Neuronal stem cell (in vitro differentiated cells): ENCODE results near the gene ZRSR2. TPM values are rescaled to one million over a fixed set of nuclear protein-coding genes. Genes with fewer than 3 reads are reported as not detected.
"Not testable (repeated sequence)": the region's sequence is repeated elsewhere in the genome, so short reads cannot be mapped to it uniquely, and the experiment has no call there.

ENCODE experiments used
- DNase-seq: peaks from one replicate; pipeline ENCODE4 v3.0.0-alpha.2; 2013; ENCODE audit warnings: low spot score
- H2AFZ ChIP-seq: one replicate; pipeline ENCODE4 v1.6.1; 2013; ENCODE audit warnings: mild to moderate bottlenecking, low read length, inconsistent platforms
- H2AK5ac ChIP-seq: 2 replicates; pipeline ENCODE4 v1.6.1; 2013; ENCODE audit warnings: low read depth, mild to moderate bottlenecking, inconsistent platforms, low read length, moderate library complexity, mixed read lengths
- H2BK120ac ChIP-seq: 2 replicates; pipeline ENCODE4 v1.6.1; 2013; ENCODE audit warnings: low read depth, mild to moderate bottlenecking, inconsistent platforms, low read length, moderate library complexity, mixed read lengths
- H2BK12ac ChIP-seq: one replicate; pipeline ENCODE4 v1.6.1; 2013; ENCODE audit warnings: low read length, inconsistent platforms
- H2BK15ac ChIP-seq: 2 replicates; pipeline ENCODE4 v1.6.1; 2013; ENCODE audit warnings: mild to moderate bottlenecking, low read length, inconsistent platforms, mixed read lengths
- H2BK5ac ChIP-seq: one replicate; pipeline ENCODE4 v1.6.1; 2013; ENCODE audit warnings: inconsistent platforms, mild to moderate bottlenecking, low read length, moderate library complexity
- H3K14ac ChIP-seq: one replicate; pipeline ENCODE4 v1.6.1; 2013; ENCODE audit warnings: low read length, inconsistent platforms
- H3K18ac ChIP-seq: 2 replicates; pipeline ENCODE4 v1.6.1; 2013; ENCODE audit warnings: low read length, inconsistent platforms
- H3K23ac ChIP-seq: 2 replicates; pipeline ENCODE4 v1.6.1; 2013; ENCODE audit warnings: low read depth, mild to moderate bottlenecking, mixed read lengths, low read length, inconsistent platforms; ENCODE audit not compliant: poor library complexity
- H3K27ac ChIP-seq: replicated peaks from 3 replicates; pipeline ENCODE4 v1.5.1; 2013; ENCODE audit warnings: low read length, inconsistent platforms
- H3K27me3 ChIP-seq, 3 experiments: 2 replicates each; pipeline ENCODE4 v1.6.1; 2013; ENCODE audit warnings: low read length in 3 of 3, mild to moderate bottlenecking in 2 of 3, inconsistent platforms in 1 of 3, low read depth in 1 of 3, mixed read lengths in 1 of 3, moderate library complexity in 1 of 3; ENCODE audit not compliant: control insufficient read depth in 3 of 3, insufficient read depth in 3 of 3
- H3K36me3 ChIP-seq, 2 donors: replicated peaks in 1 of 2; 2 replicates each; pipeline ENCODE4 v1.6.1; 2013; ENCODE audit warnings: low read length in 2 of 2; ENCODE audit not compliant: control insufficient read depth in 2 of 2, insufficient read depth in 2 of 2
- H3K4ac ChIP-seq: 2 replicates; pipeline ENCODE4 v1.6.1; 2013; ENCODE audit warnings: inconsistent platforms, mild to moderate bottlenecking, low read length, moderate library complexity
- H3K4me1 ChIP-seq, 2 donors: 1 replicate in 1 of 2; 2 replicates in 1 of 2; pipeline ENCODE4 v1.6.1; 2013; ENCODE audit warnings: low read length in 2 of 2, low read depth in 1 of 2; ENCODE audit not compliant: control insufficient read depth in 2 of 2, insufficient read depth in 1 of 2
- H3K4me2 ChIP-seq: one replicate; pipeline ENCODE4 v1.6.1; 2013; ENCODE audit warnings: mild to moderate bottlenecking, low read length, inconsistent platforms; ENCODE audit not compliant: insufficient read depth, poor library complexity, severe bottlenecking
- H3K4me3 ChIP-seq, 2 donors: 2 replicates each; pipeline ENCODE4 v1.5.1; 2013; ENCODE audit warnings: low read length in 2 of 2, mild to moderate bottlenecking in 2 of 2, inconsistent platforms in 1 of 2, moderate library complexity in 1 of 2
- H3K79me1 ChIP-seq: one replicate; pipeline ENCODE4 v1.6.1; 2013; ENCODE audit warnings: low read depth, mild to moderate bottlenecking, inconsistent platforms, low read length, moderate library complexity
- H3K9ac ChIP-seq: one replicate; pipeline ENCODE4 v1.6.1; 2013; ENCODE audit warnings: mild to moderate bottlenecking, low read depth, low read length, inconsistent platforms; ENCODE audit not compliant: poor library complexity
- H3K9me3 ChIP-seq, 2 donors: replicated peaks in 1 of 2; 2 replicates each; pipeline versions ENCODE3 to v1.6.1; 2013; ENCODE audit warnings: low read length in 2 of 2, mild to moderate bottlenecking in 2 of 2, inconsistent platforms in 1 of 2, low read depth in 1 of 2, mixed read lengths in 1 of 2, moderate library complexity in 1 of 2; ENCODE audit not compliant: control insufficient read depth in 2 of 2, insufficient read depth in 1 of 2
- H4K8ac ChIP-seq: one replicate; pipeline ENCODE4 v1.6.1; 2013; ENCODE audit warnings: low read depth, mild to moderate bottlenecking, inconsistent platforms, low read length, moderate library complexity
- H4K91ac ChIP-seq: one replicate; pipeline ENCODE4 v1.6.1; 2013; ENCODE audit warnings: low read length, low read depth, mild to moderate bottlenecking, inconsistent platforms; ENCODE audit not compliant: poor library complexity
- WGBS, 2 donors: extraction: QIAGEN DNeasy Blood & Tissue Kit; methylation state at CpG; one replicate each; pipeline ENCODE4 v1.1.7; 2013; ENCODE audit warnings: missing lambda C conversion rate in 2 of 2, mixed read lengths in 1 of 2; ENCODE audit not compliant: insufficient read length in 2 of 2, insufficient replicate concordance in 1 of 2; ENCODE audit errors: extremely low coverage in 2 of 2; 5-methylcytosine and 5-hydroxymethylcytosine counted together
- polyA plus RNA-seq, 2 experiments: library from polyadenylated mRNA; stranded (reverse); fragments of 200-250 nt; gene quantifications; one replicate each; pipeline ENCODE4 v1.2.3, GENCODE V29; 2013

ZRSR2 gene
- polyA plus RNA-seq (2013, experiment 1 of 2) = 10.1 TPM
- 9.7 TPM for polyA plus RNA-seq (2013, experiment 2 of 2)

- Histone ChIP-seq H3K4ac (no peak within 1 kb of the TSS), H3K4me3 (peak within 1 kb of the TSS; percentile 70 to 85), H3K14ac (no peak within 1 kb of the TSS), H2BK5ac (no peak within 1 kb of the TSS), H4K91ac (no peak within 1 kb of the TSS), H2BK120ac (no peak within 1 kb of the TSS), H3K9me3 (no peaks in the 10 kb centered on the region), H3K27ac (no peak within 1 kb of the TSS), H2BK15ac (no peak within 1 kb of the TSS), H3K27me3 (no peaks in the 10 kb centered on the region), H3K36me3 (peaks cover 0 to 30% of the 10 kb centered on the region in 2 donors), H2AK5ac (no peak within 1 kb of the TSS), H3K23ac (peak within 1 kb of the TSS; percentile 73), H2AFZ (peak within 1 kb of the TSS; percentile 98), H3K4me1 (peaks cover 0 to 1% of the 10 kb centered on the region in 2 donors), H3K9ac (peak within 1 kb of the TSS; percentile 86), H4K8ac (no peak within 1 kb of the TSS), H3K79me1 (no peaks in the 10 kb centered on the region), H3K4me2 (peak within 1 kb of the TSS; percentile 66), H3K18ac (peak within 1 kb of the TSS; percentile 76), H2BK12ac (no peak within 1 kb of the TSS)
- peak; percentile 36 for DNase-seq
- WGBS, 2 donors = no CpG with 5 or more reads among the region's 55 CpGs
These were observed at the start of gene ZRSR2 for GRCh38 chrX:15789979-15790768. TSS of gene ZRSR2 (plus strand) at chrX:15790484. CDS start at chrX:15790496, 12 bp downstream.

- no peaks in the 10 kb centered on the region for H3K36me3 ChIP-seq
- no peak overlapping the region for H3K4ac ChIP-seq
- H3K79me1 ChIP-seq = no peaks in the 10 kb centered on the region
- no peak overlapping the region for H2AFZ ChIP-seq
- H2BK120ac ChIP-seq = no peak overlapping the region
- H3K27ac ChIP-seq = no peak overlapping the region
- no peak overlapping the region for H3K4me2 ChIP-seq
- H2AK5ac ChIP-seq = no peak overlapping the region
- H2BK5ac ChIP-seq = no peak overlapping the region
- H4K8ac ChIP-seq = no peak overlapping the region
- H3K9ac ChIP-seq = no peak overlapping the region
- H2BK15ac ChIP-seq = no peak overlapping the region
- no peak overlapping the region for H2BK12ac ChIP-seq
- no peak overlapping the region for H3K18ac ChIP-seq
- WGBS, 2 donors = no CpG with 5 or more reads among the region's 9 CpGs
- H3K27me3 ChIP-seq = peaks cover 0 to 9% (median 0%) of the 10 kb centered on the region in 3 experiments
- no peak overlapping the region for H3K4me3 ChIP-seq
- H3K23ac ChIP-seq = no peak overlapping the region
- no peak overlapping the region for H4K91ac ChIP-seq
- DNase-seq = no peak
- H3K14ac ChIP-seq = no peak overlapping the region
- peaks cover 0 to 2% of the 10 kb centered on the region in 2 donors for H3K4me1 ChIP-seq
- no peaks in the 10 kb centered on the region for H3K9me3 ChIP-seq
These were observed 46.0 kb upstream of the ZRSR2 start for GRCh38 chrX:15744181-15744867.

GRCh38 chrX:15745179-15745578, 45.1 kb upstream of the ZRSR2 start:
- no peak for DNase-seq
- Histone ChIP-seq H2AK5ac (no peak overlapping the region), H3K23ac (no peak overlapping the region), H4K91ac (no peak overlapping the region), H3K18ac (no peak overlapping the region), H3K36me3 (no peaks in the 10 kb centered on the region), H2AFZ (no peak overlapping the region), H3K27me3 (peaks cover 0 to 5% (median 0%) of the 10 kb centered on the region in 3 experiments), H3K14ac (no peak overlapping the region), H3K9me3 (no peaks in the 10 kb centered on the region), H3K4me1 (peaks cover 0 to 2% of the 10 kb centered on the region in 2 donors), H3K4me2 (no peak overlapping the region), H3K4ac (no peak overlapping the region), H2BK12ac (no peak overlapping the region), H2BK5ac (no peak overlapping the region), H4K8ac (no peak overlapping the region), H2BK15ac (no peak overlapping the region), H3K9ac (no peak overlapping the region), H3K27ac (no peak overlapping the region), H3K79me1 (no peaks in the 10 kb centered on the region), H2BK120ac (no peak overlapping the region), H3K4me3 (no peak overlapping the region)
- WGBS, 2 donors = 100% methylated on average over 1 of the region's 4 CpGs; no CpG with 5 or more reads in 1 of the 2 donors

GRCh38 chrX:15746651-15747050, 43.6 kb upstream of the ZRSR2 start:
- WGBS, 2 donors = no CpG with 5 or more reads among the region's 6 CpGs
- not testable (repeated sequence) for H2BK12ac ChIP-seq, H3K4me2 ChIP-seq, H2BK15ac ChIP-seq, H3K4me3 ChIP-seq, H2AK5ac ChIP-seq, H3K23ac ChIP-seq, H3K18ac ChIP-seq, H4K8ac ChIP-seq, H3K9me3 ChIP-seq, H3K4me1 ChIP-seq, H3K27ac ChIP-seq, H4K91ac ChIP-seq, H3K27me3 ChIP-seq, H2AFZ ChIP-seq, H3K79me1 ChIP-seq, H3K36me3 ChIP-seq, H2BK120ac ChIP-seq, H2BK5ac ChIP-seq, H3K9ac ChIP-seq, H3K14ac ChIP-seq, DNase-seq, H3K4ac ChIP-seq
